ENCODE results near the gene PAXX.
"Not testable (repeated sequence)": the region's sequence is repeated elsewhere in the genome, so short reads cannot be mapped to it uniquely, and the experiment has no call there.

Gene PAXX

GRCh38 chr9:136983167-136983566 lies 9.1 kb upstream of the PAXX start:
- no peak for DNase-seq

DNA sequence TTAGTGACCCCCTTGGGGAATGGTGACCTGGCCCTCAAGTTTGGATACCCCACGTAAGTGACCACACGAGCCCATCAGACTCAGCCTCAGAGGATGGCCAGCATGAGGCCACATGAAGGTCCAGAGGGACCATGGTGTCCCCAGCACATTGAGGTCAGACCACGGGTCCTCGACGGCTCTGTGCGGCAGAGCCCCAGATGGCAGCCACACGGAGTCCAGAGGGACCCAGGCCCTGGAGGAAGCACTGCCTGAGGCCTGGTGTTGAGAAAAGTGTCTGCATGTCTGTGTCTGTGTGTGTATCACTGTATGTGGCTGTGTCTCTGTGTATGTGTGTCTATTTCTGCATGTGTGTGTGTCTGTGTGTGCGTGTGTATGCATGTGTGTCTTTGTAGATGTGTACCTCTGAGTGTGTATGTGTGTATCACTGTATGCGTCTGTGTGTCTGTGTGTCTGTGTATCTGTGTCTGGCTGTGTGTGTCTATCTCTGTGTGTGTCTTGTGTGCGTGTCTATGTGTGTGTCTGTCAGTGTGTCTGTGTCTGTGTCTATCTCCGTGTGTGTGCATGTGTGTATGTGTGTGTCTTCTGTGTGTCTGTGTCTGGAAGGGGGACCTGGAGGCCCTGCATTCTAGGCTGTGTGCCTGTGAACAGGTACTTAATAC lies 8.4 kb upstream of the PAXX start:
- DNase-seq = no peak

DNA sequence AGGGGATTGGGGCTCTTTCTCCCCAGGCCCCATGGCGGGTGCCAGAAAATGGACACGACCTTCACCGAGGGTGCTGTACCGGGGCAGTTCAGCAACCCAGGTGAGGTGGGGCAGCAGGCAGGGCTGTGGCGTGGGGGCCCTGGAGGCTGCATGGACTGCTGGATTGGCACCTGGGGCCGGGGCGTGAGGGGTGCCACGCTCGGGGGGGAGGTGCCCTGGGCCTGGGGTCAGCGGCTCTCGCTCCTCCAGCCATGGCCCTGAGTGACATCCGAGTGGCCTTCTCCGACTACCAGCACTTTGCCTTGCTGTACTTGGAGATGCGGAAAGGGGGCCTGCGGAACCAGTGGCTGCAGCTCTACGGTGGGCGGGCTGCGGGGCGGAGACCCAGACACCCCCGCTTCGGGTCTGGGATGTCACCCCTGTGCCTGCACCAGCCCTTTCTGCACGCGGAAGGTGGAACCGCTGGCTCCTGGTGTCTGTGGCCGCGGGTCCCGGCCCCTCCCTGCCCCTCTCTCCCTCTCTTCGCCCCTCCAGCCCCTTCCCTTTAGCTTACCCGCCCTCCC lies 7.7 kb upstream of the PAXX start:
- no peak for DNase-seq

GRCh38 chr9:136985027-136985602 lies 7.1 kb upstream of the PAXX start:
- no peak for DNase-seq

DNA sequence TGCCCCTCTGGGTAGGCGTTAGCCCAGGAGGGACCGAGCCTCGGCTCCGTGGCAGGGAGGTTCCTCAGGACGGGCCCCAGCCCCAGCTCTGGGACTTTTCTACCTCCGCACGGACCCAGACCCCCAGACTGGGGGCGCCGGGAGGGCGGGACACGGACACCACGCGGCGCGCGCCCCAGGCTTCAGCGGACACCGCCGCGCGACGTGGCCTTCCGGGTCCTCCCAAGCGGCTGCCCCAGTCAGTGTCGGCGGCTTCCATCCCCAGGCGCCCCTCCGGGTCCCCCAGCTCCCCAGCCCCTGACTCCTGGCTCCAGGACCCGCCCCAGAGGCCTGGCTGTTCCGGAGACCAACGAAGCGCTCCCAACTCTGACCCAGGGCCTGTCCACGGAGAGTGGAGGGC lies 6.4 kb upstream of the PAXX start:
- DNase-seq = no peak

GRCh38 chr9:136988872-136989271 lies 3.4 kb upstream of the PAXX start:
- no peak for DNase-seq

DNA sequence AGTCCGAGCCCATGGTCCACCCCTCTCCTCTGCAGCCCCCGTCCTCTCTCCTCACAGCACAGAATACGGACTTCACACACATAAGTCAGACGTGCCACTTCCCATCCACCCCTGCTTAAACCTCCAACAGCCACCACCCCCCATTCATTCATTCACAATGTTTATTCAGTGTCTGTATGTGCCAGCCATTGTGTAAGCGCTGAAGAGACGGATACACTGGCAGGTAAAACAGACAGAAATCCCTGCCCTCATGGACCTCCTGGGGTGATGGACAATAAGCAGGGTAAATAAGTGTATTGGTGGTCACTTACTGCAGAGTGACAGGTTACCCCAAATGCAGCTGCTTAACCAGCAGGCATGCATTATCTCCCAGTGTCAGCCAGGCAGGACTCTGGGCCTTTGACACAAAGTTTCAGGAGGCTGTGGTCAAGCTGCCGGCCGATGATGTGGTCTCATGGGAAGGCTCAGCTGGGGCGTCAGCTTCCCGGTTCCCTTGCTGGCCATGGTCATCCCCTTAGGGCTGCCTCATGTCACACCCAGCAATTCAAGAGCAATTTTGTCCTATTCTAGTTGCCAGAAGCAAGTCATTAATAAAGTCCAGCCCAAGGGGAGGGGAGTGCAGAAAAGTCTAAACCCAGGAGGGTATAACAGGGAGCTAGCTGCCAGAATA lies 1.8 kb upstream of the PAXX start:
- no peak for DNase-seq

- no peak for DNase-seq
Measured at GRCh38 chr9:136992819-136993369, 672 bp downstream of the PAXX start.

DNA sequence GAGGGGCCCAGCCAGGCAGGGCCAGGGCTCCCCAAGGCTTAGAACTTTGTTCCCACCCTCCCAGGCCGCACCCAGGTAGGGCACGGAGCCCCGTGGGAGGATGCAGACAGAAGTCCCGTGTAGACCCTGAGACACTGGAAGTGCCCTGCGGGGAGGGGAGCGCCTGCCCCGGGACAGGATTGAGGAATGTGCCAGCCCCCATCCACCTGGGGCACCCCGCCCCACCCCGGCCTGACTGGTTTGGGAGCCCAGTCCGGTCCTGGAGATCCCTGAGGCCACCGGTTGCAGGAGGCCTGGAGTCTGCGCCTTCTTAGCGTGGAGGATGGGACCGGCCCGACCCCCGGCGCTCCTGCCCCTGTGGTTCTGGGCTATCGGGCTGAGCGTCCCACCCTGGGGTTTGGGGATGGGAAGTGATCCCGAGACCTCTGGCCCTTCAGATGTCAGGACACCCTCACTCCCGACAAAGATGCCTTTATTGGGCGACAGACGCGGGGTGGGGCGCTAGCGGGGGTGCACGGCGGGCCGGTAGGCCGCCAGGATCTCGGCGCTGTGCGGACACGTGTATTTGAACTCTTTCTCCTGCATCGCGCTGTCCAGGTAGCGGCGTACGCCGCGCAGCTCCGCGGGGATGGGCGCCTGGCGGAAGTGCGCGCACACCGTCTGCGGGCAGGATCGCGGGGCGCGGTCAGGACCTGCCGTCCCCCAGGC lies 2.1 kb downstream of the PAXX start:
- DNase-seq = no peak

- no peak for DNase-seq
Measured at GRCh38 chr9:136994888-136995230, 2.6 kb downstream of the PAXX start.

- DNase-seq = no peak
Measured at GRCh38 chr9:136995362-136995761, 3.1 kb downstream of the PAXX start.

DNA sequence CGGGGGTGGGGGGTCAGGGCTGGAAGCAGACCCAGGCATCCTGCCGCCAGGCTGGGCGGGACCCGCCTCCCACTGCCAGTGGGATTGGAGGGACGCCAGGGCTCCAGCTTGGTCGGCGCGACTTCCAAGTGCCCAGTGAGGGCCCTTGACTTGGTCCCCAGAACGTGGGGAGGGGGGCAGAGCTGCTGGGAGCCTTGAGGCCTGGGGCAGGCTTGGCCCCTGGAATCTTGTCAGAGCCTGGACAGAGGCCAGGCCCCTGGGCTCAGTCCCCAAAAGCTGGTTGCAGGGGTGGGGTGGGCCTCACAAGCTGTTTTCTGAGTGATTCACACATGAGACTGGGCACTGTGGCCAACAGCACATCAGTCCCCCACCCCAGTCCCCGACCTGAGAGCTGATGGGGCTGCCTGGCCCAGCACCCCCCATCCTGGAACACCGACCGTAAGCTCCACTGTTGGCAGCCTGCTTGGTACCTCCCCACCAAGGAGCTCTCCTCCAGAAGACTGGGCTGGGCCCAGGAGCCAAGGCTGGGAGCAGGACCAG lies 3.6 kb downstream of the PAXX start:
- DNase-seq = no peak

GRCh38 chr9:136996361-136997292 lies 4.4 kb downstream of the PAXX start, which contains the start of gene CLIC3:
TSS of gene CLIC3 (minus strand) at chr9:136996568. CDS start at chr9:136996543, 25 bp downstream.
- no peak for DNase-seq

DNA sequence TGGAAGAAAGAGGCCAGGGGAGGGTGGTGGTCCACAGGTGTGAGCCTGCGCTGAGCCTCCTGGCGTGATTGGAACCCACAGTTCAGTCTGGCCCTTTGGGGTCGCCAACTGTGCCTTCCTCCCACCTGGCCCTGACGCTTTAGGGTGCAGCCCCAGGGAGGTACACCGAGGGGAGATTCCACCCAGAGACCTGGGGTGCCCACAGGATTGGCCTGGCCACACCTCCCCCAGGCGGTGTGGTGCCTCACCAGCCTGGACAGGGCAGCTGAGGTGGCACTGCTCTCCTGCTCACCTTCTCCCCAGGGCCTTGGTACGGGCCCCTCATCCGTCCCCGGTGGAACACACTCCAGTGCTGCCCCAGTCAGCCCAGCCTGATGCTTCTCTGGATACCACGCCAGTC lies 5.1 kb downstream of the PAXX start:
- no peak for DNase-seq

- DNase-seq = no peak
Measured at GRCh38 chr9:136997830-136998234, 5.6 kb downstream of the PAXX start.

- DNase-seq = no peak
Measured at GRCh38 chr9:137000177-137000930, 8.1 kb downstream of the PAXX start.

DNA sequence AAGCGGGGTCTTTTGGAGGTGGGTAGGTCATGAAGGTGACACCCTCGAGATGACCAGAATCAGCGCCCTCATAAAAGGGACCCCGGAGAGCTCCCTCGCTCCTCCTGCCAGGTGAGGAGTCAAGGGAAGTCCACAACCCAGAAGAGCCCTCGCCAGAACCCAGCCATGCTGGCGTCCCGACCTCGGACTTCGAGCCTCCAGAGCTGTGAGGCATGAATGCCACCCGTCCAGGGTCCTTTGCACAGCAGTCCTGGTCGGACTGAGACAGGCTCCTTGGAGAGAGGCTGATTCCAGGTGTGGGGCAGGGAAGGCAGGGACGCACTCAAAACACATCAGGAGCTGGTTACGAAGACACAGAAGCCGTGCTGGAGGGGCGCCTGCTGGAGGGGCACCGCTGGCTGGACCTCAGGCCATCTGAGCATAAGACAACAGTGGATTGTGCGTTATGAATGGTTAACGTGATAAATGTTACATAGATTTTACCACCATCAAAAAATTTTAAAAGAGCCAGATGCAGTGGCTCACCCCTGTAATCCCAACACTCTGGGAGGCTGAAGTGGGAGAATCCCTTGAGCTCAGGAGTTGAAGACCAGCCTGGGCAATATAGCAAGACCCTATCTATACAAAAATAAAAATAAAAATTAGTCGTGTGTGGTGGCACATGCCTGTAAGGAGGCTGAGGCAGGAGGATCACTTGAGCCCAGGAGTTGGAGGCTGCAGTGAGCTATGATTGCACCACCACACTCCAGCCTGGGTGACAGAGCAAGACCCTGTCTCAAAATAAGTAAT lies 9.8 kb downstream of the PAXX start:
- DNase-seq = no peak

- DNase-seq = no peak
Measured at GRCh38 chr9:137002646-137003041, 10.4 kb downstream of the PAXX start.

GRCh38 chr9:137004285-137004684 lies 12.1 kb downstream of the PAXX start:
- DNase-seq = not testable (repeated sequence)

Data from NCI-H2081 treated with DMSO at 0.1 percent for 48 hours (cell line).